Vagina (tissue), 2 donors: ENCODE data around the gene TBX4. TPM values are rescaled to one million over a fixed set of nuclear protein-coding genes. Genes with fewer than 3 reads are reported as not detected.

Source experiments
- DNase-seq, 2 donors: peaks; one replicate each; pipeline ENCODE4 v3.0.0-alpha.2; 2017; ENCODE audit errors: extremely low spot score in 2 of 2
- H3K27ac ChIP-seq: fragments of 200-600 bp; sonication (generic); one replicate; pipeline ENCODE4 v1.5.1; 2019
- H3K27me3 ChIP-seq: fragments of 200-600 bp; sonication (generic); one replicate; pipeline ENCODE4 v1.5.1; 2019
- H3K36me3 ChIP-seq, 2 donors: fragments of 200-600 bp; sonication (generic); one replicate each; pipeline ENCODE4 v1.5.1; 2017 to 2019
- H3K4me1 ChIP-seq: fragments of 200-600 bp; sonication (generic); one replicate; pipeline ENCODE4 v1.5.1; 2019
- H3K4me3 ChIP-seq, 2 donors: fragments of 200-600 bp; sonication (generic); 1 replicate in 1 of 2; 2 replicates in 1 of 2; pipeline ENCODE4 v1.5.1; 2016 to 2019
- H3K9me3 ChIP-seq: fragments of 200-600 bp; sonication (generic); one replicate; pipeline ENCODE4 v1.5.1; 2019
- CTCF ChIP-seq, 3 experiments: fragments of 450-650 bp in 2 of 3; fragments of 200-600 bp in 1 of 3; sonication (generic) in 1 of 3; IDR thresholded peaks; one replicate each; pipeline ENCODE4 v1.5.1; 2017 to 2019; ENCODE audit warnings: antibody characterized with exemption in 3 of 3, mild to moderate bottlenecking in 2 of 3, moderate library complexity in 2 of 3
- POLR2A ChIP-seq, 2 donors: fragments of 450-650 bp; IDR thresholded peaks; one replicate each; pipeline ENCODE4 v1.6.1; 2017; ENCODE audit warnings: antibody characterized with exemption in 2 of 2, mild to moderate bottlenecking in 2 of 2, moderate library complexity in 2 of 2
- POLR2AphosphoS5 ChIP-seq, 2 donors: sonication (generic); formaldehyde crosslinking; IDR thresholded peaks; one replicate each; pipeline ENCODE4 v1.9.0; 2017; ENCODE audit warnings: antibody characterized with exemption in 2 of 2, mild to moderate bottlenecking in 2 of 2, low read depth in 1 of 2; ENCODE audit not compliant: insufficient read depth in 1 of 2
- intact Hi-C: fragments of 100-400 bp; cut with DNase I; formaldehyde crosslinking; loops from one replicate; pipeline ENCODE4 v1.15.1; 2023
- total RNA-seq: library from RNA; depleted of rRNA; stranded (reverse); fragments of >200 nt; gene quantifications from one replicate; pipeline ENCODE4 v1.2.3, GENCODE V29; 2016

TBX4 gene
- total RNA-seq, 1 donor from 2014 or later, result not detected

- Histone ChIP-seq H3K9me3 (no peaks in the 10 kb centered on the region), H3K27ac (no peak overlapping the region), H3K27me3 (no peaks in the 10 kb centered on the region), H3K36me3 (no peaks in the 10 kb centered on the region), H3K4me1 (peaks cover 8% of the 10 kb centered on the region), H3K4me3 (no peak overlapping the region)
- DNase-seq, result no peak
- TF ChIP-seq CTCF (IDR thresholded peaks at IDR 0.05) (no peak), POLR2A (IDR thresholded peaks at IDR 0.05) (no peak), POLR2AphosphoS5 (IDR thresholded peaks at IDR 0.05; ENCODE audit: insufficient read depth in 1 of 2, low read depth in 1 of 2) (peak in 1 of 2 donors; percentile 10)
- intact Hi-C loops, result no loop called here
Observed at GRCh38 chr17:61488878-61489718, 36.9 kb downstream of the TBX4 start.

- no peaks in the 10 kb centered on the region for H3K36me3 ChIP-seq
- no peak overlapping the region for H3K27ac ChIP-seq
- H3K27me3 ChIP-seq, result no peaks in the 10 kb centered on the region
- TF ChIP-seq CTCF (IDR thresholded peaks at IDR 0.05) (no peak), POLR2AphosphoS5 (IDR thresholded peaks at IDR 0.05; ENCODE audit: insufficient read depth in 1 of 2, low read depth in 1 of 2) (no peak), POLR2A (IDR thresholded peaks at IDR 0.05) (no peak)
- peaks cover 8% of the 10 kb centered on the region for H3K4me1 ChIP-seq
- no peak for DNase-seq
- intact Hi-C loops, result no loop called here
- H3K9me3 ChIP-seq, result no peaks in the 10 kb centered on the region
- H3K4me3 ChIP-seq, result no peak overlapping the region
Observed at GRCh38 chr17:61489719-61490490, 37.7 kb downstream of the TBX4 start.

GRCh38 chr17:61490540-61490975 lies 38.3 kb downstream of the TBX4 start:
- no peak for TF ChIP-seq CTCF (IDR thresholded peaks at IDR 0.05)
- TF ChIP-seq POLR2AphosphoS5 (IDR thresholded peaks at IDR 0.05; ENCODE audit: insufficient read depth in 1 of 2, low read depth in 1 of 2), result peak in 1 of 2 donors; percentile 52
- H3K27ac ChIP-seq, result no peak overlapping the region

GRCh38 chr17:61491981-61492380 lies 39.8 kb downstream of the TBX4 start:
- TF ChIP-seq CTCF (IDR thresholded peaks at IDR 0.05) (no peak), POLR2AphosphoS5 (IDR thresholded peaks at IDR 0.05; ENCODE audit: insufficient read depth in 1 of 2, low read depth in 1 of 2) (no peak), POLR2A (IDR thresholded peaks at IDR 0.05) (no peak)
- Histone ChIP-seq H3K4me3 (no peak overlapping the region), H3K27ac (no peak overlapping the region), H3K27me3 (no peaks in the 10 kb centered on the region), H3K36me3 (no peaks in the 10 kb centered on the region), H3K9me3 (no peaks in the 10 kb centered on the region), H3K4me1 (peaks cover 8% of the 10 kb centered on the region)
- DNase-seq, result no peak
- intact Hi-C loops, result no loop called here

More at GRCh38 chr17:61490540-61490975, 38.3 kb downstream of the TBX4 start:
- H3K9me3 ChIP-seq, result no peaks in the 10 kb centered on the region
- H3K4me1 ChIP-seq, result peaks cover 8% of the 10 kb centered on the region
- no peaks in the 10 kb centered on the region for H3K27me3 ChIP-seq
- H3K36me3 ChIP-seq, result no peaks in the 10 kb centered on the region
- no peak overlapping the region for H3K4me3 ChIP-seq
- intact Hi-C loops, result no loop called here
- DNase-seq, result peak in 1 of 2 donors; percentile 81
